Mesendoderm (in vitro differentiated cells): ENCODE measurements around the gene GMDS.

Experiments used
- DNase-seq: peaks from one replicate; pipeline ENCODE4 v3.0.0; 2013
- H2AK5ac ChIP-seq: 2 replicates; pipeline ENCODE4 v1.6.1; 2013; ENCODE audit warnings: low read length, inconsistent platforms
- H2BK120ac ChIP-seq: 2 replicates; pipeline ENCODE4 v1.6.1; 2013; ENCODE audit warnings: low read depth, mild to moderate bottlenecking, low read length, moderate library complexity, mixed read lengths
- H2BK15ac ChIP-seq: replicated peaks from 2 replicates; pipeline ENCODE4 v1.6.1; 2013; ENCODE audit warnings: low read depth, mild to moderate bottlenecking, moderate library complexity
- H2BK5ac ChIP-seq: 2 replicates; pipeline ENCODE4 v1.6.1; 2013; ENCODE audit warnings: low read length, inconsistent platforms
- H3K18ac ChIP-seq: 2 replicates; pipeline ENCODE4 v1.6.1; 2013; ENCODE audit warnings: mild to moderate bottlenecking, low read length, mixed read lengths
- H3K23ac ChIP-seq: one replicate; pipeline ENCODE4 v1.6.1; 2013; ENCODE audit warnings: low read length
- H3K27ac ChIP-seq: 2 replicates; pipeline ENCODE4 v1.5.1; 2013; ENCODE audit warnings: low read depth, mild to moderate bottlenecking, inconsistent platforms, low read length, moderate library complexity
- H3K27me3 ChIP-seq: 2 replicates; pipeline ENCODE4 v1.6.1; 2013; ENCODE audit warnings: low read length, control low read depth, mild to moderate bottlenecking, inconsistent platforms; ENCODE audit not compliant: insufficient read depth, poor library complexity
- H3K36me3 ChIP-seq: 2 replicates; pipeline ENCODE4 v1.6.1; 2013; ENCODE audit warnings: low read length, inconsistent platforms; ENCODE audit not compliant: control insufficient read depth, insufficient read depth
- H3K4ac ChIP-seq: one replicate; pipeline ENCODE4 v1.6.1; 2013; ENCODE audit warnings: low read depth, mild to moderate bottlenecking, low read length, moderate library complexity
- H3K4me1 ChIP-seq: 2 replicates; pipeline ENCODE4 v1.6.1; 2013; ENCODE audit warnings: low read depth, low read length, inconsistent platforms; ENCODE audit not compliant: control insufficient read depth
- H3K4me2 ChIP-seq: 2 replicates; pipeline ENCODE4 v1.6.1; 2013; ENCODE audit warnings: low read length
- H3K4me3 ChIP-seq: 2 replicates; pipeline ENCODE4 v1.5.1; 2013; ENCODE audit warnings: mild to moderate bottlenecking, low read length
- H3K56ac ChIP-seq: one replicate; pipeline ENCODE4 v1.6.1; 2013; ENCODE audit warnings: low read length
- H3K79me1 ChIP-seq: 2 replicates; pipeline ENCODE4 v1.6.1; 2013; ENCODE audit warnings: low read length, inconsistent platforms
- H3K79me2 ChIP-seq: 2 replicates; pipeline ENCODE4 v1.6.1; 2013; ENCODE audit warnings: mild to moderate bottlenecking, low read length; ENCODE audit not compliant: control insufficient read depth, insufficient read depth
- H3K9ac ChIP-seq: 2 replicates; pipeline ENCODE4 v1.6.1; 2013; ENCODE audit warnings: low read length, inconsistent platforms
- H4K5ac ChIP-seq: one replicate; pipeline ENCODE4 v1.6.1; 2013; ENCODE audit warnings: low read length
- H4K8ac ChIP-seq: one replicate; pipeline ENCODE4 v1.6.1; 2013; ENCODE audit warnings: low read depth, mild to moderate bottlenecking, control low read depth, low read length, moderate library complexity
- WGBS: extraction: QIAGEN DNeasy Blood & Tissue Kit; methylation state at CpG from one replicate; pipeline ENCODE4 v1.1.7; 2013; ENCODE audit warnings: low lambda C conversion rate, missing lambda C conversion rate; ENCODE audit not compliant: insufficient coverage; ENCODE audit errors: extremely low coverage; 5-methylcytosine and 5-hydroxymethylcytosine counted together

The GMDS gene

DNA sequence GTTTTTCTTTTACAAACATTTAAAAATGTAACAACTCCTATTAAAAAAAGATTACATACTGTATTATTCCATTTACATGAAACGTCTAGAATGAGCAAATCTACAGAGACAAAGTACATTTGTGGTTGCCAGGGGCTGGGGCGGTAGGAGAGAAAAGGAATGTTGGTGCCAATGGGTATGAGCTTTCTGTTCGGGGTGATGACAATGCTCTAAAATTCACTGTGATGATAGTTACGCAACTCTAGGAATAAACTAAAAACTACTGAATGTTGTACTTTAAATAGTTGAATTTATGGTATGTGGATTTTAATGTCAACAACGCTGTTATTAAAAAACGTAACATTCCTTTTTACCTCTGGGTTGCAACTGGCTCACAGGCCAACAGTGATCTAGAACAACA lies 211.1 kb downstream of the GMDS start:
- Histone ChIP-seq H3K79me1 (no peaks in the 10 kb centered on the region), H4K8ac (no peak overlapping the region), H3K4me3 (no peak overlapping the region), H4K5ac (no peak overlapping the region), H3K36me3 (no peaks in the 10 kb centered on the region), H3K4ac (no peak overlapping the region), H3K27ac (no peak overlapping the region), H2BK15ac (no peak overlapping the region), H3K27me3 (no peaks in the 10 kb centered on the region), H2BK120ac (no peak overlapping the region), H2AK5ac (no peak overlapping the region), H3K79me2 (no peaks in the 10 kb centered on the region), H3K18ac (no peak overlapping the region), H3K9ac (no peak overlapping the region), H2BK5ac (no peak overlapping the region), H3K56ac (no peak overlapping the region), H3K4me2 (no peak overlapping the region), H3K23ac (no peak overlapping the region), H3K4me1 (no peaks in the 10 kb centered on the region)
- DNase-seq, result no peak
- whole genome bisulfite sequencing, result no CpG with 5 or more reads among the region's 6 CpGs

DNA sequence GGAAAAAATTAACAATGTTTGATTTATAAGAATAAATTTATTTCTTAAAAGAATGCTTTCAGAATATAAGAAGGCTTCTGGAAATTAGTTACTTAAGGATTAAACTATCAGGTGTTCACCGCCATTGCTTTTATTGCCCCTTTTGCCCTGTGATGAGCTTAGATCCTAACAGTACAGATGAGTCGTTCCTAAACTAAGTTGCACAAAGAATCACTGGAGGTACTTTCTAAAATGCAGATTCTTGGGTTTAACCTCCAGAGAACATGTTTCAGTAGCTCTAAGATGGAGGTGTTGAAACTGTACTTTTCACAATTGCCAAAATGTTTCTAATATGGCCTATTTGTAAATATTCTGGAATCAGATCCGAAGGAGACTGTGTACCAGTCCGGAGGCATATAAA lies 211.9 kb downstream of the GMDS start:
- no peak overlapping the region for H2BK15ac ChIP-seq
- H3K27me3 ChIP-seq, result no peaks in the 10 kb centered on the region
- no peaks in the 10 kb centered on the region for H3K4me1 ChIP-seq
- H3K9ac ChIP-seq, result no peak overlapping the region
- H3K27ac ChIP-seq, result no peak overlapping the region
- H4K5ac ChIP-seq, result no peak overlapping the region
- H3K4me3 ChIP-seq, result no peak overlapping the region
- no peaks in the 10 kb centered on the region for H3K79me1 ChIP-seq
- H3K4ac ChIP-seq, result no peak overlapping the region
- no peaks in the 10 kb centered on the region for H3K79me2 ChIP-seq
- H2BK120ac ChIP-seq, result no peak overlapping the region
- no peak overlapping the region for H2BK5ac ChIP-seq
- H3K18ac ChIP-seq, result no peak overlapping the region
- H3K36me3 ChIP-seq, result no peaks in the 10 kb centered on the region
- no peak overlapping the region for H3K23ac ChIP-seq
- DNase-seq, result no peak
- no peak overlapping the region for H2AK5ac ChIP-seq
- H3K56ac ChIP-seq, result no peak overlapping the region
- no peak overlapping the region for H4K8ac ChIP-seq
- H3K4me2 ChIP-seq, result no peak overlapping the region
- no CpG with 5 or more reads among the region's 4 CpGs for WGBS

DNA sequence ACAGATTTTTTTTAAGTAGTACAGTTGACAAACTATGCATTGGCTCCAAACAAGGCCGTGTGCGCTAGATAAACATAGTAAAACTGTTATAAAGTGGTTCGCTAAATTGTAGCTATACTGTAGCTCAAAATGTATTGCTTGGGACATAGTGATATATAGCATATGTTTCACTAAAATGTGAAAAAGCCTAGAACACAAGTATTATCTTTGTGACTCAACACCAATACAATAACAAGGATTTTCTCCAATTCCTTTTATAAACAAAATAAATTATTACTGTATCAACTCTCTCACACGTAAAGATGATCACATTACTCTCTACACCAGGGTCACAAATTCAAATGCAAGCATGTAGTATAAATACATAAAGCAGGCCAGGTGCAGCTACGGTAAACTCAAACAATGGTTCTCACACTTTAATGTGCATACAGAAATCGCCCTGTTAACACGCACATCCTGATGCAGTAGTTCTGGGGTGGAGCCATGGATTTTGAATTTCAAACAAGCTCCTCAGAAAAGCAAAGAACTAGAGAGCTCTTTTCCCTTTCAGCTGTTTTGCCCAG lies 214.6 kb downstream of the GMDS start:
- no peak overlapping the region for H2BK5ac ChIP-seq
- H3K4ac ChIP-seq, result no peak overlapping the region
- DNase-seq, result no peak

DNA sequence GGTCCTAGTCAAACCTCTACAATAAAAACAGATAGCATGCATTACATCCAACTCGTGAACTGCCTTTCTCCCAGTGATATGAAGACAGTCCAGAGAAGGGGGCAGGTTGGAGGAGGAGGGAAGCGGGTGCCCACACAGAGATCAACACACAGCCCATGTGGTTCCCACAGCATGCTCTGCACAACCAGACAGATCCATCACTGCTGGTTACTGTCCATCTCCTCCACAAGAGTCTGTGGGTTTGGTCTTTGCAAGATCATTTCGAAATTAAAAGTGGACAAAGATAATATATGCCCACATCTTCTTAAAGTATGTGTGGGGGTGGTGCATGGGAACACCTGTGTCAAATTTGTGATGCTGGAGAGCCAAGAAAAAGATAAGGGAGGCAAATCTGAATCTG lies 215.5 kb downstream of the GMDS start:
- no CpG with 5 or more reads among the region's 3 CpGs for WGBS
- no peak overlapping the region for H3K27ac ChIP-seq

More for the DNA sequence above, 214.6 kb downstream of the GMDS start:
- Histone ChIP-seq H3K27ac (no peak overlapping the region), H3K79me1 (no peaks in the 10 kb centered on the region), H3K4me1 (no peaks in the 10 kb centered on the region), H2BK120ac (no peak overlapping the region), H3K36me3 (no peaks in the 10 kb centered on the region), H2AK5ac (no peak overlapping the region), H3K79me2 (no peaks in the 10 kb centered on the region), H4K8ac (no peak overlapping the region), H3K27me3 (no peaks in the 10 kb centered on the region), H3K56ac (no peak overlapping the region), H3K18ac (no peak overlapping the region), H3K23ac (no peak overlapping the region), H2BK15ac (no peak overlapping the region), H4K5ac (no peak overlapping the region), H3K4me3 (no peak overlapping the region), H3K4me2 (no peak overlapping the region), H3K9ac (no peak overlapping the region)
- 100% methylated on average over 1 of the region's 7 CpGs for WGBS

DNA sequence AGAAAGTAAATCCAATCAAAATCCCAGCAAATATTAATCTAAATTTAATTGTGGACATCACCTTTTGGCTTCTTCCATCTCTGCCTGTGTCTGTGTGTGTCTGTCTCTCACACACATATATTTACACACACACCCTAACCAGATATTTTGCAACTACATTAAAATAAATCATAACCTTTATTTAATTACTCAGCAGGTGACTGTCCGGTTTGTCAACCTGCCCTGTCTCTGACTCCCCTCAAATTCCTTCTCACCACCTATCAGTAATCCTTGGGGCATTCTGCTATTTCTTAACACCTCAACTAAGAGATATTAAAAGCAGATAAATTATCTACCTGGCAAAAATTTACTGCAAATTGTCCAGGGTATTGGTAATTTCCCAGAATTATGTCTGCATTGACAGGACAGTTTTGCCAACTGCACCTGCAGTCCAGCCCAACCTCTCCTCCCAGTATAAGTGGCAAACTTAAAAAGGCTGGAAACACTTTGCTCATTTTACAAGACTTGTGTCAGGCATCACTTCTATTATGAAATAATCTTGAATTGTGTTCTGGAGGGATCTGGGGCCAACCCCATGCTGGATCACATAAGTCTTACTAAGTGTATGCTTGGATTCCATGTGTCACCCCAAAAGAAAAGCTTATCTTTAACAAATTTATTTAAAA lies 216.1 kb downstream of the GMDS start:
- H3K4me2 ChIP-seq, result no peak overlapping the region
- H3K56ac ChIP-seq, result no peak overlapping the region
- WGBS, result no CpG with 5 or more reads among the region's 1 CpG
- H4K5ac ChIP-seq, result no peak overlapping the region
- H3K18ac ChIP-seq, result no peak overlapping the region
- no peaks in the 10 kb centered on the region for H3K4me1 ChIP-seq
- no peak overlapping the region for H3K23ac ChIP-seq
- no peaks in the 10 kb centered on the region for H3K79me2 ChIP-seq
- DNase-seq, result no peak
- no peak overlapping the region for H3K9ac ChIP-seq
- H2BK15ac ChIP-seq, result no peak overlapping the region
- H3K4me3 ChIP-seq, result no peak overlapping the region
- H4K8ac ChIP-seq, result no peak overlapping the region
- no peak overlapping the region for H3K4ac ChIP-seq
- no peak overlapping the region for H2AK5ac ChIP-seq
- H3K79me1 ChIP-seq, result no peaks in the 10 kb centered on the region
- no peaks in the 10 kb centered on the region for H3K27me3 ChIP-seq
- no peak overlapping the region for H3K27ac ChIP-seq
- no peak overlapping the region for H2BK120ac ChIP-seq
- H3K36me3 ChIP-seq, result no peaks in the 10 kb centered on the region
- H2BK5ac ChIP-seq, result no peak overlapping the region

More for the DNA sequence above, 215.5 kb downstream of the GMDS start:
- H3K4ac ChIP-seq, result no peak overlapping the region
- no peak overlapping the region for H4K8ac ChIP-seq
- DNase-seq, result no peak
- no peak overlapping the region for H2BK120ac ChIP-seq
- no peak overlapping the region for H3K4me3 ChIP-seq
- H4K5ac ChIP-seq, result no peak overlapping the region
- no peak overlapping the region for H3K18ac ChIP-seq
- H2AK5ac ChIP-seq, result no peak overlapping the region
- H3K79me1 ChIP-seq, result no peaks in the 10 kb centered on the region
- H3K79me2 ChIP-seq, result no peaks in the 10 kb centered on the region
- H2BK5ac ChIP-seq, result no peak overlapping the region
- H3K9ac ChIP-seq, result no peak overlapping the region
- no peak overlapping the region for H3K56ac ChIP-seq
- H3K36me3 ChIP-seq, result no peaks in the 10 kb centered on the region
- no peak overlapping the region for H2BK15ac ChIP-seq
- no peak overlapping the region for H3K4me2 ChIP-seq
- no peak overlapping the region for H3K23ac ChIP-seq
- no peaks in the 10 kb centered on the region for H3K27me3 ChIP-seq
- H3K4me1 ChIP-seq, result no peaks in the 10 kb centered on the region
